GM19035 (cell line): ENCODE data around the gene ENG.

Source experiments
- ATAC-seq: cut with Tn5 transposase; IDR thresholded peaks from one replicate; pipeline ENCODE4 v1.9.1; 2021; ENCODE audit not compliant: unreplicated experiment

The ENG gene

GRCh38 chr9:127866535-127866934 is 12.1 kb upstream of the ENG start:
- no peak for ATAC-seq

GRCh38 chr9:127865645-127866464 is 11.4 kb upstream of the ENG start:
- no peak for ATAC-seq

GRCh38 chr9:127863191-127863621 is 8.7 kb upstream of the ENG start:
- ATAC-seq = no peak

- no peak for ATAC-seq
Measured at GRCh38 chr9:127862075-127863011, 7.9 kb upstream of the ENG start.

- ATAC-seq = no peak
Measured at GRCh38 chr9:127860779-127861178, 6.3 kb upstream of the ENG start.

GRCh38 chr9:127860260-127860659 is 5.8 kb upstream of the ENG start:
- ATAC-seq = no peak

- no peak for ATAC-seq
Measured at GRCh38 chr9:127858041-127858512, 3.6 kb upstream of the ENG start.

GRCh38 chr9:127857278-127857677 is 2.8 kb upstream of the ENG start:
- ATAC-seq = no peak

GRCh38 chr9:127856729-127857116 is 2.3 kb upstream of the ENG start:
- no peak for ATAC-seq

GRCh38 chr9:127856094-127856728 is 1.8 kb upstream of the ENG start:
- no peak for ATAC-seq

- ATAC-seq = no peak
Measured at GRCh38 chr9:127855522-127855921, 1.1 kb upstream of the ENG start.

GRCh38 chr9:127854960-127855359 is 502 bp upstream of the ENG start:
- ATAC-seq = no peak

GRCh38 chr9:127853312-127854183 is 910 bp downstream of the ENG start:
- ATAC-seq = no peak

- ATAC-seq = no peak
Measured at GRCh38 chr9:127852829-127853228, 1.6 kb downstream of the ENG start.

GRCh38 chr9:127850286-127850830 is 4.1 kb downstream of the ENG start:
- no peak for ATAC-seq

- no peak for ATAC-seq
Measured at GRCh38 chr9:127848756-127849504, 5.5 kb downstream of the ENG start.

GRCh38 chr9:127847833-127848755 is 6.4 kb downstream of the ENG start:
- ATAC-seq = no peak

GRCh38 chr9:127847178-127847510 is 7.3 kb downstream of the ENG start:
- ATAC-seq = no peak
